A549 treated with AZD9567 at 1 μM for 4 hours (cell line): ENCODE data around the gene SPDYE8. TPM values are rescaled to one million over a fixed set of nuclear protein-coding genes. Genes with fewer than 3 reads are reported as not detected.

ENCODE experiments used
- total RNA-seq: library from RNA; stranded (reverse); fragments of 200-300 nt; extraction: Qiagen RNA extraction; gene quantifications from 5 replicates; pipeline ENCODE4 v1.2.3, GENCODE V29; 2022; ENCODE audit not compliant: insufficient read depth

SPDYE8 gene, protein sequence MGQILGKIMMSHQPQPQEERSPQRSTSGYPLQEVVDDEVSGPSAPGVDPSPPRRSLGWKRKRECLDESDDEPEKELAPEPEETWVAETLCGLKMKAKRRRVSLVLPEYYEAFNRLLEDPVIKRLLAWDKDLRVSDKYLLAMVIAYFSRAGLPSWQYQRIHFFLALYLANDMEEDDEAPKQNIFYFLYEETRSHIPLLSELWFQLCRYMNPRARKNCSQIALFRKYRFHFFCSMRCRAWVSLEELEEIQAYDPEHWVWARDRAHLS
- not detected in 5 replicates for total RNA-seq

DNA sequence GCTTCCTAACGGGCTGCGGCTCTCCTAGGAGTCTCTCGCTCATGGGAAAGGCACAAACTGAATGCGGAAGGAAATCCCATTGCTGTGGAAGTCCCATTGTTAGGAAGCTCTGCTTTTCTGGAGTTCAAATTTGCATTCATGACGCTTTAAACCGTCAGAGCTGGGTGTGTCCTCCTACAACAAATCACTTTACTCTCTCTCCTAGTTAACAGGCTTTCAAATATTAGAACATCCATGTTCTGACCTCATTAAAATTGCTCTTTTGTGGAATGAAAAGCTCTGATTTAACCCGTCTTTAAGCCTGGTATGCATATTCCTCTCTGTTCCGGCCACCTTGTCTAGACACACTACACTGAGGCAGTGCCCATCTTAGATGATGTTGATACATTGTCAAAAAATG is at the start of gene SPDYE8:
Gene SPDYE8 (minus strand): TSS at position 101 of the 400 bp plus-strand sequence. CDS start 1,800 bp downstream, outside the sequence.

DNA sequence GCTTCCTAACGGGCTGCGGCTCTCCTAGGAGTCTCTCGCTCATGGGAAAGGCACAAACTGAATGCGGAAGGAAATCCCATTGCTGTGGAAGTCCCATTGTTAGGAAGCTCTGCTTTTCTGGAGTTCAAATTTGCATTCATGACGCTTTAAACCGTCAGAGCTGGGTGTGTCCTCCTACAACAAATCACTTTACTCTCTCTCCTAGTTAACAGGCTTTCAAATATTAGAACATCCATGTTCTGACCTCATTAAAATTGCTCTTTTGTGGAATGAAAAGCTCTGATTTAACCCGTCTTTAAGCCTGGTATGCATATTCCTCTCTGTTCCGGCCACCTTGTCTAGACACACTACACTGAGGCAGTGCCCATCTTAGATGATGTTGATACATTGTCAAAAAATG is 28.2 kb upstream of the SPDYE8 start, which contains the start of gene SPDYE11:
Gene SPDYE11 (minus strand): TSS at position 101 of the 400 bp plus-strand sequence. CDS start 1,800 bp downstream, outside the sequence.

Other genes with a start within 250 kb of the SPDYE8 start
- gene TYW1B, start 201.6 kb downstream of the SPDYE8 start, total RNA-seq, result 3.0 to 6.2 TPM (median 3.2 TPM) in 5 replicates
- 40.1 to 42.9 TPM (median 41.6 TPM) in 5 replicates for gene POM121, start 104.7 kb downstream of the SPDYE8 start, total RNA-seq
- 0.50 to 0.68 TPM (median 0.61 TPM) in 4 of 5 replicates, not detected in the other for gene TRIM74, start 60.3 kb downstream of the SPDYE8 start, total RNA-seq
- gene SPDYE11, start 28.1 kb upstream of the SPDYE8 start, total RNA-seq, result not detected in 5 replicates
- not detected in 5 replicates for gene SPDYE9, start 56.3 kb upstream of the SPDYE8 start, total RNA-seq